GM15510 (cell line): ENCODE data around the gene ADAM10.

ENCODE experiments used
- POLR2A ChIP-seq: IDR thresholded peaks from 3 replicates; pipeline ENCODE4 v1.6.1; 2011; ENCODE audit warnings: borderline replicate concordance; ENCODE audit not compliant: insufficient read length; ENCODE audit errors: extremely low read depth

Gene ADAM10

GRCh38 chr15:58704155-58704865, 45.2 kb downstream of the ADAM10 start:
- no peak for TF ChIP-seq POLR2A

- no peak for TF ChIP-seq POLR2A
Measured at GRCh38 chr15:58703610-58704009, 45.9 kb downstream of the ADAM10 start.

GRCh38 chr15:58702233-58702632, 47.3 kb downstream of the ADAM10 start:
- no peak for TF ChIP-seq POLR2A

- TF ChIP-seq POLR2A, result no peak
Measured at GRCh38 chr15:58701376-58701775, 48.1 kb downstream of the ADAM10 start.

- no peak for TF ChIP-seq POLR2A
Measured at GRCh38 chr15:58699769-58700168, 49.7 kb downstream of the ADAM10 start.

GRCh38 chr15:58698887-58699641, 50.4 kb downstream of the ADAM10 start:
- no peak for TF ChIP-seq POLR2A

- TF ChIP-seq POLR2A, result no peak
Measured at GRCh38 chr15:58697220-58697619, 52.3 kb downstream of the ADAM10 start.

- no peak for TF ChIP-seq POLR2A
Measured at GRCh38 chr15:58696738-58697137, 52.8 kb downstream of the ADAM10 start.

GRCh38 chr15:58694641-58695398, 54.7 kb downstream of the ADAM10 start:
- no peak for TF ChIP-seq POLR2A

- TF ChIP-seq POLR2A, result no peak
Measured at GRCh38 chr15:58690703-58691102, 58.8 kb downstream of the ADAM10 start.

- TF ChIP-seq POLR2A, result no peak
Measured at GRCh38 chr15:58689646-58690045, 59.9 kb downstream of the ADAM10 start.

- TF ChIP-seq POLR2A, result no peak
Measured at GRCh38 chr15:58686286-58686685, 63.2 kb downstream of the ADAM10 start.

GRCh38 chr15:58684751-58685150, 64.8 kb downstream of the ADAM10 start:
- no peak for TF ChIP-seq POLR2A

GRCh38 chr15:58684036-58684710, 65.3 kb downstream of the ADAM10 start:
- no peak for TF ChIP-seq POLR2A

- no peak for TF ChIP-seq POLR2A
Measured at GRCh38 chr15:58682234-58682633, 67.3 kb downstream of the ADAM10 start.
